LNCAP (cell line): ENCODE measurements around the gene PADI2.

Experiments used
- TF ChIP-seq, protein P1 (sequence below): fragments of 450-650 bp; IDR thresholded peaks from 2 replicates; pipeline ENCODE4 v1.5.1; 2017; ENCODE audit warnings: mild to moderate bottlenecking

PADI2 gene

DNA sequence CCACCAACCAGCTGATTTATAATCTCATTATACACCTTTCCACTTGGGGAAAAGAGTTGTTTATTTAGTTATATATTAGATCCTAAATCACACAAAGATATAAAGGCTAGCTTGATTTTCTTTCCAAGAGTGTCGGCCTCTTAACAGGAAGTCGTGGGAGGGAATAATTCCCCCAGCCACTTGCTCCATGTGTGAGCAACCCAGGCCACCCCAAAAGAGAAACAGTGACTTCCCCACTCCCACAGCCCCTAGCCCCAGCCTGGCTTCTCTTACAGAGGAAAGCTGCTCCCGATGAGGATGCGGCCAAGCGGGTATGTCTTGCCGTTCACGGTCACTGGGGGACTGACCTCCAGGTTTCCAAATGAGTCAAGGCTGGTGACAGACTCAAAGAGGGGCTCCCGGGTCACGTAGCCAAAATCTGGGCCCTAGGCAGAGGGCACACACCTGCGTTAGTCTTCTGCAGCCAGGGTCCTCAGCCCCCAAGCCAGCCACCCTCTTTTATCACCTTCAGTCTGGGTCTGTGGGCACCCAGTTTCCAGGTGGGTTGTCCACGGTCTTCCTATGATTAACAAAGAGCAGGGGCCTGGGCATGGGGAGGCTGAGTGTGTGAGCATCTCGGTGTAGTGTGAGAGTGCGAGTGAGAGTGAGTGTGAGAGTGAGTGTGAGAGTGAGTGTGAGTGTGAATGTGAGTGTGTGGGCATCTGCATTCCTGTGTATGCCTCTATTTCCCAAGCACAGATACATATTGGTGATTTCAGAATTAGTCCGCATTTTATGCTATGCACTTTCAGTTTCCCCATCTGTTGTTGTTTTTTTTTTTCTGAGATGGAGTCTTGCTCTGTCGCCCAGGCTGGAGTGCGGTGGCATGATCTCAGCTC lies 40.0 kb downstream of the PADI2 start:
- TF ChIP-seq, protein P1, sequence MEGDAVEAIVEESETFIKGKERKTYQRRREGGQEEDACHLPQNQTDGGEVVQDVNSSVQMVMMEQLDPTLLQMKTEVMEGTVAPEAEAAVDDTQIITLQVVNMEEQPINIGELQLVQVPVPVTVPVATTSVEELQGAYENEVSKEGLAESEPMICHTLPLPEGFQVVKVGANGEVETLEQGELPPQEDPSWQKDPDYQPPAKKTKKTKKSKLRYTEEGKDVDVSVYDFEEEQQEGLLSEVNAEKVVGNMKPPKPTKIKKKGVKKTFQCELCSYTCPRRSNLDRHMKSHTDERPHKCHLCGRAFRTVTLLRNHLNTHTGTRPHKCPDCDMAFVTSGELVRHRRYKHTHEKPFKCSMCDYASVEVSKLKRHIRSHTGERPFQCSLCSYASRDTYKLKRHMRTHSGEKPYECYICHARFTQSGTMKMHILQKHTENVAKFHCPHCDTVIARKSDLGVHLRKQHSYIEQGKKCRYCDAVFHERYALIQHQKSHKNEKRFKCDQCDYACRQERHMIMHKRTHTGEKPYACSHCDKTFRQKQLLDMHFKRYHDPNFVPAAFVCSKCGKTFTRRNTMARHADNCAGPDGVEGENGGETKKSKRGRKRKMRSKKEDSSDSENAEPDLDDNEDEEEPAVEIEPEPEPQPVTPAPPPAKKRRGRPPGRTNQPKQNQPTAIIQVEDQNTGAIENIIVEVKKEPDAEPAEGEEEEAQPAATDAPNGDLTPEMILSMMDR = no peak

- TF ChIP-seq, protein P1 = peak; percentile 48
Measured at GRCh38 chr1:17075470-17076255, 43.6 kb downstream of the PADI2 start.

- TF ChIP-seq, protein P1 = no peak
Measured at GRCh38 chr1:17071794-17072193, 47.5 kb downstream of the PADI2 start.

DNA sequence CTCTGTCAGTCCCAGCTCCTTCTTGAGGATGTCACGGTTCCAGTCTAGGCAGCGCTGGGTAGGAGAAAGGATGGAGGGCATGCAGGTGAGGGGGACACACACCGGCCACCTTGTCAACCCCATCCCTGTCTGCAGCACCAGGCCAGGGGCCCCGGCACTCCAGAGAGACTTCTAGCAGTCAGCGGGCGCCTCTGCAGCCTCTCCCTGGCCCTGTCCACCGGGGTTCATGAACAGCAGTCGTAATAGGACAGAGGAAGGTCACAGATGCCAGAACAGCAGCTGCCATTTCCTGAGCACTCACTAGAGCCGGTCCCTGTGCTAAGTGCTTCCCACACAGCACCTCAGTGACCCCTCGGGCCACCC lies 49.1 kb downstream of the PADI2 start:
- TF ChIP-seq, protein P1 = no peak

DNA sequence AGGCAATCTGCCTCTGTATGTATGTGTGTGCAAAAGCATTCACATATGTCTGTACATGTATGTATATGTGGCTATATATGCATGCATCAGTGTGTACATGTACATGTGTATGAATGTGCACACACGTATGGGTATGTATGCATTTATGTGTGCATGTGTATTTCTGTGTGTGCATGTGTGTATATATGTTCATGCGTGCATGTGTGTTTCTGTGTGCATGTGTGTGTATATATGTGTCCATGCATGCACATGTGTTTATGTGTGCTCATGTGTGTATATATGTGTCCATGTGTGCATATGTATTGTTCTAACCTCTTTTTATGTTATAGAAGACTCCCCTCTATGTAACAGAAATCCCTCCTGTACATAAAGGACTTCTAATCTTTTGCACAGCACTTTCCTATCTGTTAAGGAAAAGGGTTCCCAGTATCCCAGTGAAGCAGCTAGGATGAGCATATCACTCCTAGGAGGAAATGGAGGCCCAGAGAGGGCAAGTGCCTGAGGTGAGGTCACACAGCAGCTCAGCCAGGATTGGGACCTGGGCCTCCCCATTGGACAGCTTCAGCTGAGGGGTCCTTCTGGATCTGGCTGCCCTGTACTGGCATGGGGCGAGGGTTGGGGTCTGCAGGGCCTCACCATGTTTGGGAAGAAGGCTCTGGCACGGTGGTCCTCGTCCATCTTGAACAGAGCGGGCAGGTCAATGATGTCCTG lies 49.6 kb downstream of the PADI2 start:
- TF ChIP-seq, protein P1 = no peak

DNA sequence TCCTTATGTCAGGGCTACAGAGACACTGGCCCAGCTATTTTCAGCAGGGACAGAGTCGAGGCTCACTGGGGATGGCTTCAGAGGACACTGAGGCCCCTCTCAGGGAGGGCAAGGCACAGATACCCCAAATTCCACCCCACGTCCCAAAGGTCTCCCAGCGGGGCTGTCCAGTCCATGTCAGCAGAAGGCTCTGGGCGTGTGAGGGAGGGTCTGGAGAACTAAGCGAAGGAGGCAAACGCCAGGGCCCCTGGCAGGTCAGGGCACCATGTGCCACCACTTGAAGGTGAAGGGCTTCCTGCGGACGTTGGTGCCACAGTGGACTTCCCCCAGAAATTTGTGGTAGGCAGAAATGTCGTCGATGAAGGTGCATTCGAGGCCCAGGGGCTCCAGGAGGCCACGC lies 50.5 kb downstream of the PADI2 start:
- TF ChIP-seq, protein P1 = no peak

DNA sequence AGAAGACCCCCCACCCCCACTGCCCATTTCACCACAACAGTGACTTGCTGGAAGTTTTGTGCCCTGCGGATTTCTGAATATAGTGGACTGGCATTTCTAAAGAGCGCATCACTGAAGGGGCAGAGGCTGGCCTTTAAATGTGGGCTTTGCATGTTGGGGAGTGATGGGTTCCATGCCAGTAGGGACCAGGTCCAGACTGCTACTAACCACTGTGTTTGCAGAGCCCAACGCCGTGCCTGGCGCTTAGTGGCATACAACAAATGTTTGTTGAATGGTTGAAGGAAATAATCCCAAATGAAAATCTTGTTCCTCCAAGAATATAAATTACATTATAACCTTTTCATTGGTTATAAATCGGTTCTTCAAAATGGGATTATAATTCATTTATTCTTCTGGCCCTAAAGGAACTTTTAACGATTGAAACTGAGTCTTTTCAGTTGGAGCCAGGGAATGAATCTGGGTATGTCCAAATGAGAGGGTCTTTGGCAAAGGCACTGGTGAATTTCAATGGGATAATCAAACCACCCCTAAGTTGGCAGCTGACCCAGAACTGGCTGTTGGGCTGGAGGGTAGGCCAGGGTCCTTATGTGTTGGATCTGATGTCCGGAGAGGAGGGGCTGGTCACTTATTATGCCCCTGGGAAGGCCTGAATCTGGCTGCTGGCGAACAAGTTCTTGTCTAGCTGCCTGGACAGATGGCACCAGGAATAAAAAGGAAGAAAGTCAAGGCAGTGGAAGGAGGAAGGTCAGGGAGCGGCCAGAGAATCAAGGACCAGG lies 51.6 kb downstream of the PADI2 start:
- TF ChIP-seq, protein P1 = no peak
